Measurements from ENCODE around the gene FAM187B.
A peak's percentile ranks its signal among the peaks of the same experiment; 100 is the strongest.

Gene FAM187B

GRCh38 chr19:35264268-35265125, 36.0 kb upstream of the FAM187B start:
- TF ChIP-seq, protein P1, sequence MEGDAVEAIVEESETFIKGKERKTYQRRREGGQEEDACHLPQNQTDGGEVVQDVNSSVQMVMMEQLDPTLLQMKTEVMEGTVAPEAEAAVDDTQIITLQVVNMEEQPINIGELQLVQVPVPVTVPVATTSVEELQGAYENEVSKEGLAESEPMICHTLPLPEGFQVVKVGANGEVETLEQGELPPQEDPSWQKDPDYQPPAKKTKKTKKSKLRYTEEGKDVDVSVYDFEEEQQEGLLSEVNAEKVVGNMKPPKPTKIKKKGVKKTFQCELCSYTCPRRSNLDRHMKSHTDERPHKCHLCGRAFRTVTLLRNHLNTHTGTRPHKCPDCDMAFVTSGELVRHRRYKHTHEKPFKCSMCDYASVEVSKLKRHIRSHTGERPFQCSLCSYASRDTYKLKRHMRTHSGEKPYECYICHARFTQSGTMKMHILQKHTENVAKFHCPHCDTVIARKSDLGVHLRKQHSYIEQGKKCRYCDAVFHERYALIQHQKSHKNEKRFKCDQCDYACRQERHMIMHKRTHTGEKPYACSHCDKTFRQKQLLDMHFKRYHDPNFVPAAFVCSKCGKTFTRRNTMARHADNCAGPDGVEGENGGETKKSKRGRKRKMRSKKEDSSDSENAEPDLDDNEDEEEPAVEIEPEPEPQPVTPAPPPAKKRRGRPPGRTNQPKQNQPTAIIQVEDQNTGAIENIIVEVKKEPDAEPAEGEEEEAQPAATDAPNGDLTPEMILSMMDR (IDR thresholded peaks at IDR 0.05; ENCODE audit: control extremely low read depth, extremely low read depth, low read depth, missing control alignments) = no peak
- no peak for DNase-seq (ENCODE audit: extremely low spot score)
- CTCF ChIA-PET = interaction anchor here (0.7 to 3.4 kb wide), 6 partner anchors 9 to 246 kb away, joined by 3 to 12 read pairs (median 3); no protein-coding TSS in a partner anchor
- POLR2A ChIA-PET = interaction anchor here (0.6 kb wide), 1 partner anchor 389 kb away, joined by 3 read pairs; no protein-coding TSS in a partner anchor

DNA sequence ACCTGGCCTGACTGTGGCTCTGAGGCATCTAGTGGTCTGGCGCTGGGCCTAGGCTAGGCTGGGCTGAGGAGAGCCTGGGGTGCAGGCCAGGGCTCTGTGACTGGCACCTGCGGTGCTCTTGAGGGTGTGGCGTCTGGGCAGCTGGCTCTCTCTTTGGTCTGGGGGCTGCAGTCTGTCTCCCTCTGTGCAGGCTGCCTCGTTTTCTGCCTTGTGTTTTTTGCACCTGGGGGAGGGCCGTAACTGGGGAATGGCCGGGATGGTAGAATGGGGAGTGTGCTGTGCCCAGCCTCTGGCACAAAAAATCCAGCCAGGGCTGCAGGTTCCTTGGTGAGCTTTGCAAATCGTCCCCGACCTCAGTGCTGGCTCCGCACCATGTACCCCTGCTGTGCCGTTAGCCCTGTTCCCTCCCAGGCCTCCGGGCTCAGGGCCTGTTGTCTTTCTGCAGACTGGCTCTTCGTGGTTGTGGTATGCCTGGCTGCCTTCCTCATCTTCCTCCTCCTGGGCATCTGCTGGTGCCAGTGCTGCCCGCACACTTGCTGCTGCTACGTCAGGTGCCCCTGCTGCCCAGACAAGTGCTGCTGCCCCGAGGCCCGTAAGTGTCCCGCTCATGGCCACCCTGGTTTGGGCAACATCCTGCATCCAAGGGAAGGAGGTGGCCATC, 33.7 kb upstream of the FAM187B start:
- DNase-seq (ENCODE audit: extremely low spot score) = peak; percentile 8
- POLR2A ChIA-PET = no interaction called here
- CTCF ChIA-PET = interaction anchor here (1.1 to 1.2 kb wide), 2 partner anchors 11 to 146 kb away, joined by 3 to 4 read pairs; partner anchors contain the start of gene FXYD3
- TF ChIP-seq, protein P1 (IDR thresholded peaks at IDR 0.05; ENCODE audit: control extremely low read depth, extremely low read depth, low read depth, missing control alignments) = no peak

DNA sequence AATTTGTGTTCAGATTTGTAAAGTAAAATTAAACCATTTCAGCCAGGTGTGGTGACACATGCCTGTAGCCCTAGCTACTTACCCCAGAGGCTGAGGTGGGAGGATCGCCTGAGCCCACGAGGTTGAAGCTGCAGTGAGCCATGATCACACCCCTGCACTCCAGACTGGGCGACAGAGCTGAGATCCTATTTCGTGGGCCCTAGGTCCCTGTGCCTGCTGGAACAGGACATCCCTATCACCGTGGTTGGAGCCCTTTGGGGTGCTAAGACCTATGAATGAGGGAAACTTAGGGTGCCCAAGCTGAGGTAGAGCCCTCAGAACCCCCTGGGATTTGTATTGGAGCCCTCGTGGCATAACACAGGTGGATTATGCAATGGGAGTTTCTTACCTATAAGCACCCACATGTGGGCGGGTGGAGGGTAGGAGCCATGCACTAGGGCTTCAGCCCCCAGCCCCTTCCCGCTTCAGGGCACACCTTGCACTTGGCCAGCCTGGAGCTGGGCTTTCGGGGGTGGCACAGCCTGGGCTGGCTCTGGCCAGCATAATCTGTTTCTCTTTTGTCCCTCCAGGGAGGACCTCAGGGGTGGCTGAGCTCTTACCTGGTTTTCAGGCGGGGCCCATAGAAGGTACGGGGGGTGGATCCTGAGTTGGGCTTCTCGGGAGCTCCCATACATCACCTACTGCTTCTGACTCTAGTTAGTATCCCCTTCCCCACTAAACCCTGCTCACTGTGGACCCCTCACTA, 33.0 kb upstream of the FAM187B start:
- peak; percentile 13 for DNase-seq (ENCODE audit: extremely low spot score)
- CTCF ChIA-PET = interaction anchor here (1.1 to 1.2 kb wide), 2 partner anchors 10 to 145 kb away, joined by 3 to 4 read pairs; partner anchors contain the start of gene FXYD3
- POLR2A ChIA-PET = no interaction called here
- TF ChIP-seq, protein P1 (IDR thresholded peaks at IDR 0.05; ENCODE audit: control extremely low read depth, extremely low read depth, low read depth, missing control alignments) = no peak

DNA sequence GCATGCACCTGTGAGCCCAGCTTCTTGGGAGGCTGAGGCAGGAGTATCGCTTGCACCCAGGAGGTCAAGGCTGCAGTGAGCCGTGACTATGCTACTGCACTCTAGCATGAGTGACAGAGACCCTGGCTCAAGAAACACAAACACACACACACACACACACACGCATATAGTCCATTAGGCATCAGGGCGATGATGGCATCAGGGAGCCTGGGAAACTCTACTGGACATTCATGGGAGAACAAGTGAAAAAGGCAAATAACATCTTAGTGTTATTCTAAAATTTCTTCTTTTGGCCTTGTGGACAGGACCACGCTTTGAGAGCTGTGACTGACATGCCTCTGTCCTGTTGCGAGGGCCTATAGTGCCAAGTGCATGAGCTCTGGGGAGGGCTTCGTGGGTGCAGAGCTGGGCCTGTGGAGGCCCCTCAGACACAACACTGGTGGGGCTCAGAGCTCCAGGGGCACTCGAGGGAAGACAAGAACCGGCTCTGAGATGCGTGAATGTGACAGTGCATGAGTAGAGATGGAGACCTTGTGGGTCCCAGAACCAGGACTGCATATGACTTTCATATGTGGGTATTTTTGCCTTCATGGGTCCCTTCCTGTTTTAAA, 32.3 kb upstream of the FAM187B start:
- DNase-seq (ENCODE audit: extremely low spot score) = peak; percentile 4
- ChIA-PET CTCF (interaction anchor here (1.2 kb wide), 1 partner anchor 10 kb away, joined by 4 read pairs; no protein-coding TSS in a partner anchor), POLR2A (no interaction called here)
- TF ChIP-seq, protein P1 (IDR thresholded peaks at IDR 0.05; ENCODE audit: control extremely low read depth, extremely low read depth, low read depth, missing control alignments) = no peak

- ChIA-PET CTCF (interaction anchor here (1.1 kb wide), 1 partner anchor 9 kb away, joined by 3 read pairs; no protein-coding TSS in a partner anchor), POLR2A (interaction anchor here (0.7 kb wide), 1 partner anchor 8 kb away, joined by 3 read pairs; no protein-coding TSS in a partner anchor)
- DNase-seq (ENCODE audit: extremely low spot score) = peak; percentile 5
- TF ChIP-seq, protein P1 (IDR thresholded peaks at IDR 0.05; ENCODE audit: control extremely low read depth, extremely low read depth, low read depth, missing control alignments) = no peak
These were observed 28.5 kb upstream of the FAM187B start for GRCh38 chr19:35257113-35257461.
